Iris pigment epithelial cell (primary cell): ENCODE data around the gene RRBP1.
"Not testable (repeated sequence)": the region's sequence is repeated elsewhere in the genome, so short reads cannot be mapped to it uniquely, and the experiment has no call there.

ENCODE experiments used
- DNase-seq: peaks from one replicate; pipeline ENCODE4 v3.0.0-alpha.2; 2011; ENCODE audit warnings: low read depth

Gene RRBP1

GRCh38 chr20:17708675-17709360, 26.8 kb upstream of the RRBP1 start:
- DNase-seq, result no peak

GRCh38 chr20:17707951-17708350, 25.9 kb upstream of the RRBP1 start:
- not testable (repeated sequence) for DNase-seq

- DNase-seq, result no peak
Measured at GRCh38 chr20:17706632-17707031, 24.6 kb upstream of the RRBP1 start.

DNA sequence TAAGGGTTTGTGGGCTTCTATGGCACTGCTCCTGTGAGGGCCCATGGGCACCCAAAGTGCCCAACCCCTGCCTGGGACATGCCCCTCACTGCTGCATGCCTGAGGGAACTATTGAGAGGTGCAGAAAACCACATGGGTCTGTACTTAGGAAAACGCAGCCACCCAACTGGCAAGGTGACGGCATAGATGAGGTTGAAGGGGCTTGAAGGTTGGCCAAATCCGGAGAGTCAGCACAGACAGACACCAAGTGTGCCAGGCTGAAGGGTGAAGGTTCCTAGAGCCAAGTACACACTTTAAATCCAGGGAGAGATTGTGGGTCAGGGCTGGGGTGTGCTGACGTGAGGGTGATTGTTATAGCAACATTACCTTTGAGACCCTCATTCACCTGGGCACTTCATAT, 23.9 kb upstream of the RRBP1 start:
- no peak for DNase-seq

DNA sequence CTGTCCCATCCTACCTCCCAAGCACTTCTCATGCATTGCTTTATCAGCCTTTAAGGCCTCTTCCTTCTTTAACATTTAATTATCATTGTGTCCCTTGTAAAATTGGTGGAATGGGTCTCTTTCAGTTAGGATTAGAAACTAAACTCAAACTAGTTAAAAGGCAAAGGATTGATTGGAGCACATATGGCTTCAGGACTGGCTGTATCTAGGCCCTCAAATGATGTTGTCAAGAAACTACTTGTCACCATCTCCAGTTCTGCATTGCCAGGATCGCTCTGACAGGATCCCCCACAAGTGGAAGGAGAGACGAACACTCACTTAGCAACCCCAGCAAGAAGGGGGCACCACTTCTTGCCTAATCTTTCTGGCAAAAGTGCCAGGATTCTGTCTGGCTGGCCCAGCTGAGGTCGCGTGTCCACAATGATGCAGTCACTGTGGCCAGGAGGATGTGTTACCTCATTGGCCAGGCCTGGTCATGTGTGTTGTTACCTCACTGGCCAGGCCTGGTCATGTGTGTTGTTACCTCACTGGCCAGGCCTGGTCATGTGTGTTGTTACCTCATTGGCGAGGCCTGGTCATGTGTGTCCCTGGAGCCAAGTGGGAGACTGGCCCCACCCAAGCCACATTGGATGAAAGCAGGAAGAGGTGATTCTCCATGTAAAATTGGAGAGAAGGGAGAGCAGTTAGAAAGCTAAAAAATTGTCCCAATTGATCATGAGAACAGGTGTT, 22.7 kb upstream of the RRBP1 start:
- DNase-seq, result no peak

DNA sequence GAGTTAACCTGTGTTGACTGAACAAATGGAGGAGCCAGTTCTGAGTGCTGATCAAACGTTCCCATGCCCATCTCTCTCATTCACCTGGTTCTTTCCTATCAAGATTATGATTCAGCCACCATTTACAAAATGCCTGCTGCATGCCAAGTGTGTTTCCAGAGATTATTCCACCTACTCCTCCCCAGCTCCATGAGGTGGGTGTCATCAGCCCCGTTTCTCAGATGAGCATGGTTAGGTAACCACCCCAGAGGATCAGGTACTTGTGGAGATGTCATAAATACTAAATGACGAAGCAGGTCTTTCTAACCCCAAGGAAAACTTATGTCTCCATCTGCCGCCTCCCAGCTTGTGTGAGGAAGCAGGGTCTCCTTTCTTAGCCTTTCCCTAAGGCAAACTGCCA, 19.8 kb upstream of the RRBP1 start:
- DNase-seq, result no peak

DNA sequence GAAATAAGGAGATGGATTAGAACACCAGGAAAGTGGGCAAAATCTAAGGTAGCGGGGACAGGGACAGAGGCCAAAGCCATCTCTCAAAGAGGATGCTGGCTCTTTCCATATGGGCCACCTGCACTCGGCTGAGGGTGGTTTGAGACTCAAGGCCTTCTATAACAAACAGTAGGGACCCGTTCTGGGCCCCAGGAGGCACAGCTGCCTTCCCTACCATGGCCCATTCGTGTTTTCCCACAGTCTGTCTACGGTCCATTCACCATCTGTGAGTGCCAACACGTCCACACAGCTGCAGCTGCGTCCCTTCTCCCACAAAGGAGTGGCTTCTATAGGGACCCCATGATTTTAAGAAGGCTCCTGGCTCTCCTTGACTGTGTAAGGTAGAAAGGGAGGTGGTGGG, 18.6 kb upstream of the RRBP1 start:
- DNase-seq, result no peak

DNA sequence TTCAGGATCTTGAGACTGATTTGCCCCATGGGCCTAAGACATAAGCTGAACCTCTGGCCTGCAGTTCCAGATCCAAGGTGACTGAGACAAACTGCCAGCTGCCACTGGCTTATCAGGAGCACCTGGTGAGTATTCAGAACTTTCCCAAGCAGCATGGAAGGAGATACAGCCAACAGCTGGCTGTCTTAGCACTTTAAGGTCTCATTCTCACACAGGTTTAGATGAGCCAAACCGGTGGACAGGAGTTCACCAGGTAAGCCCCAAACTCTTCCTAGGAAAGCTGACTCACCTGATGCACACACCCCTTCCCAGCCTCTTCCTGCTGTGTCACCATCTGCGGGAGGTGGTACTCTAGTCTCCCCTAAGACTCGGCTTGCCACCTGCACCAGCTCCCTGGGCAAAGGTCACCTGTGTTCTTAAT, 17.9 kb upstream of the RRBP1 start, which contains the start of gene BANF2:
BANF2 (plus strand) TSS at position 36 of the 421 bp plus-strand sequence. CDS start 25,060 bp downstream, outside the sequence.
- DNase-seq, result no peak

GRCh38 chr20:17698384-17698783, 16.3 kb upstream of the RRBP1 start:
- no peak for DNase-seq

GRCh38 chr20:17697171-17697570, 15.1 kb upstream of the RRBP1 start:
- no peak for DNase-seq

GRCh38 chr20:17696287-17696686, 14.2 kb upstream of the RRBP1 start:
- no peak for DNase-seq

DNA sequence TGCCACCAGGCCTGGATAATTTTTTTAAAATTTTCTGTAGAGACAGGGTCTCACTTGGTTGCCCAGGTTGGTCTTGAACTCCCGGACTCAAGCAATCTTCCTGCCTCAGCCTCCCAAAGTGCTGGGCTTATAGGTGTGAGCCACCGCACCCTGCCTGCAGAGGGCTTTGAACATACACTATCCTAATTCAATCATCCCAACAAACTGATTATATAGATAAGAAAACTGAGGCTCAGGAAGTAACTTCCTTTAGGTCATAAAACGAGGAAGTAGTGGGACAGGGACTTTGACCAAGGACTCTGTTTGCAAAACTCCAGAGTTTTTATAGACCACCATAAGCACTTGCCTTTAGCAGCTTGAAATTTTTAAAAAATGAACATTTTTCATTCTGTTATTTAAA, 12.7 kb upstream of the RRBP1 start:
- DNase-seq, result no peak

DNA sequence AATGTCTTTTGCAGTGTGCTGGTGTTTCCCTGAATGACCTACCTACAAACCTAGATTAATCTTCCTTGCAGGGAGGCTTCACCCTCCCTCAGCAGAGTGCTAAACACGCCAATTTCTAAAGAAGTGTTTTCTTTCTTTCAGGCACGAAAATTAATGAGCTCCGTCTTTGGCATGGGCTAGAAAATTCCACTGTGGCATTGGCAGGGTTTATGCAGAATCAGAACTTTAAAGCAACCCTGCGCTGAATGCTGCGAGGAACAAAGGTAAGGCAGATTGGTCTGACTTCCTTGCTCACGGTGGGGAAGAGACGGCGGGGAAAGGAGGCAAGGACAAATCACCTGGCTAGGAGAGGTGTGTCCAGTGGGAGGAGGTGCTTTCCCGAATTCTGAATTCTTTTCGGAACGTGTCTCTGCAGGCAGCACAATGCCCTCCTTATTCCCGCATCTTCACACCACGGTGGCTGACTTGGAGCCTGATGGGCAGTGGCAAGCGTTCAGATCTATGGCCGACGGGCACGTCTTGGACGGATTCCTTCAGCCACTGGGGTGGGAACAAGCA, 11.5 kb upstream of the RRBP1 start:
- no peak for DNase-seq

GRCh38 chr20:17691758-17692157, 9.7 kb upstream of the RRBP1 start:
- DNase-seq, result no peak

DNA sequence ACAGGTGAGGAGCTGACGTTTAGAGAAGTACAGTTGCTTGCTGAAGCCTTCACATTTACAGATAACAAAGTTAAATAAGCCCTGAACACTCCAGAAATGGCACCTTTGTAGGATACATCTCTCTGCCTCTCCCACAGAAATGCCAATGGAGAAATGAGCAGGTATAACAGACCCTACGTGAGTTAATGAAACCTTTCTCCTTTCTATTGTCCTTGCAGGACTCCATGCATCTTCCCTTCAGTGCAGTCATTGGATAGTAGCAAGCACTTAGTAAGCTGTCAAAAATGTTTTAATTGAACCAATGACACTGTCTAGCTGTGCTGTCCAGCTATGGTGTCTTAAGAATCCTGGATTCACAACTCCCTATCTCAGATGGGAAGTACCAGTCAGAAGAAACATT, 8.1 kb upstream of the RRBP1 start:
- no peak for DNase-seq

- no peak for DNase-seq
Measured at GRCh38 chr20:17688965-17689364, 6.9 kb upstream of the RRBP1 start.

DNA sequence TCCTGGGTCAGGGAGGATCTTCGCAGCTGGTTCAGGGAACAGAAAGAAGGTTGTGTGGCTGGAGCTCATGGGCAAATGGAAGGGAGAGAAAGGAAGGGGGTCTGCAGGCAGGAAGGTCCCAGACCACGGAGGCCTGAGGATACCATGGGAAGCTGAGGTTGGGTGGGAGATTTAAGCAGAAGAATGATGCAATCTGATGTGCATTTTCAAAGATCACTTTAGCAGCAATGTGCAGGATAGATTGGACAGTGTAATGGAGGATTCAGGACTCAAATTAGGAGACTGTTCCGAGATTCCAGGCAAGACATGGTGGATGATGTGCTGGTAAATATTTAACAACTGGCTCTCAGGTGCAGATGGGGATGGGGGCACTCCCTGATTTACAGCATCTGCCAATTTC, 5.8 kb upstream of the RRBP1 start:
- no peak for DNase-seq

GRCh38 chr20:17685168-17685567, 3.1 kb upstream of the RRBP1 start:
- DNase-seq, result no peak

GRCh38 chr20:17684077-17684888, 2.2 kb upstream of the RRBP1 start:
- DNase-seq, result no peak

DNA sequence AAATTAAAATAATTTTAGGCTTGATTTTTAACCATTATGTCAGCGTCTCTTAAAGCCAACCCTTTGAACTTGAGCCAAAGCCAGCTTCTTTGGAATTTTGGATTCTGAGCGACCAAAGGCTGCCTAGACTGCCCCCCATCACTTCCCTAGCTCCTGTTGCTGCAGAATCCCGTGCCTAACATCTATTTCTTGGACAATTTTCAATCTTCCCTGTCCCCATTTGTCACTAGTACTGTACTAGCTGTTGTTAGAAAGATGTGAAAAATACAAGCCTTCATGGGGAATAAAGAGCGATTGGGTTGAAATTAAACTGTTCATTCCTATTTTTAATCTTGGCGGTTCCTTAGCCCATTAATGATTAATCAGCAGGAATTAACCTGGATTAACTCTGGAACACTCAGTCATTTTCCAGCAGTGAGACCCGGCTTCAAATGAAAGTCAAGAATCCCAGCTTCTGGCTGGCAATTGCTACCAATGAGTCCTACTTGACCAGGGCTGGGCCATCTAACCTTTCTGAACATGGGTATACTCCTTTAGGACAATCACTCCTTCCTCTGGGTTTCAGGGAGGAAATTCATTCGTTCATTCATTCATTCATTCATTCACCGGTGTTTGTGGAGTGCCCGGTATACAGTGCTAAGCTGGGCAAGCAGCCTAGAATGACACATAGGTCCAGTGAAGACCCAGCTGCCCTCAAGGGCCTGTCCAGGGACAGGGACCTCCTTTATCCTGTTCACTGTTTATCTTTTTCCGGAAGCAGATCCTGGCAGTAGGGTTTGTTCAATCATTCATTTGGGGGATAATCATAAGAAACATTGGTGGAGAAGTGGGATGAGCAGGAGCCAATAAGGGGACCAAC, 1.4 kb upstream of the RRBP1 start:
- DNase-seq, result no peak

- no peak for DNase-seq
Measured at GRCh38 chr20:17682889-17683198, 802 bp upstream of the RRBP1 start.

DNA sequence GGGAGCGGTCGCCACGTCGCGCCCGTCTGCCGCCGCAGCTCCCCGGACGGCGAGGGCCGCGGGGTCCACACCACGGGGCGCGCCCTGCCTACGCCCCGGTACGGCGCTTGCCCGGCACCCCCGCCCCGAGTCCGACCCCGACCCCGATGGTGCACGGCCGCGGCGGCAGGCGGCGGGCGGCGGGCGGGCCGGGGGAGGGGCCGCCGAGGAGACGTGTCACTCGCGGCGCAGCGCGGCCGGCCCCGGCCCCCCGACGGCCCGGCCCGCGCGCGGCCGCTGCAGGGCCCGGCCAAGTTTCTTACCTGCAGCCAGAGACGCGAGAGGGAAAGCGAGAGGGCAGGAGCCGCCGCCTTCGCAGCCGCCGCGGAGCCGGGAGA, 328 bp downstream of the RRBP1 start:
- no peak for DNase-seq
